K562 (cell line): ENCODE data around the gene SEC22B. TPM values are rescaled to one million over a fixed set of nuclear protein-coding genes. Genes with fewer than 3 reads are reported as not detected.
A peak's percentile ranks its signal among the peaks of the same experiment; 100 is the strongest.
"Not testable (repeated sequence)": the region's sequence is repeated elsewhere in the genome, so short reads cannot be mapped to it uniquely, and the experiment has no call there.

Source experiments
- ATAC-seq: fragments of 200-7000 bp; cut with Tn5 transposase; 3 replicates; pipeline ENCODE4 v1.9.1; 2020; ENCODE audit warnings: moderate library complexity
- BruUV-seq: library from RNA; stranded (reverse); fragments of 400-500 nt; replicated peaks from 2 replicates; lab custom pipeline; 2021; lab: Mats Ljungman, UMichigan
- CTCF ChIA-PET: fragments of 300-600 bp; formaldehyde crosslinking; extraction: SDS; loops from one replicate; lab custom pipeline; 2021; ENCODE audit warnings: low intra/inter-chr PET ratio; lab: Yijun Ruan, JAX
- POLR2A ChIA-PET: fragments of 300-600, 350-650 bp; sonication (Branson Sonifier 250); formaldehyde crosslinking; extraction: SDS; loops from one replicate; lab custom pipeline; 2021; ENCODE audit warnings: antibody characterized with exemption, inconsistent platforms; lab: Yijun Ruan, JAX
- DNase-seq, 4 experiments: peaks; one replicate each; pipeline versions ENCODE4 v3.0.0 to v3.0.0-alpha.2; 2011 to 2018; ENCODE audit warnings: low spot score in 3 of 4, mixed read lengths in 3 of 4; ENCODE audit errors: extremely low read depth in 1 of 4
- FAIRE-seq: peaks from 2 replicates; lab custom pipeline; 2011; peaks lifted over from hg19 to GRCh38; lab: Jason Lieb, UNC
- H2AFZ ChIP-seq: 2 replicates; pipeline ENCODE4 v1.6.0; 2011; ENCODE audit warnings: low read depth, low read length, control low read depth, inconsistent platforms
- H3K27ac ChIP-seq: fragments of 200-600 bp; 3 replicates; pipeline ENCODE4 v1.8.0; 2011; ENCODE audit warnings: low read depth, mild to moderate bottlenecking, control low read depth, inconsistent platforms, low read length, moderate library complexity, mixed read lengths; ENCODE audit errors: extremely low read depth
- H3K27me3 ChIP-seq, 2 experiments: fragments of 300-600 bp in 1 of 2; 2 replicates in 1 of 2; 3 replicates in 1 of 2; pipeline versions ENCODE4 v1.6.0 to v1.8.0; 2011; ENCODE audit warnings: inconsistent platforms in 2 of 2, low read length in 2 of 2, mild to moderate bottlenecking in 1 of 2, mixed read lengths in 1 of 2, moderate library complexity in 1 of 2; ENCODE audit not compliant: control insufficient read depth in 2 of 2, insufficient read depth in 2 of 2
- H3K36me3 ChIP-seq: fragments of 300-600 bp; 3 replicates; pipeline ENCODE4 v1.8.0; 2011; ENCODE audit warnings: mild to moderate bottlenecking, low read length, inconsistent platforms; ENCODE audit not compliant: control insufficient read depth, insufficient read depth
- H3K4me1 ChIP-seq, 2 experiments: fragments of 200-600 bp in 1 of 2; replicated peaks in 1 of 2; 2 replicates in 1 of 2; 3 replicates in 1 of 2; pipeline versions ENCODE4 v1.5.1 to v1.8.0; 2011; ENCODE audit warnings: inconsistent platforms in 2 of 2, low read length in 2 of 2, mild to moderate bottlenecking in 1 of 2, mixed read lengths in 1 of 2, moderate library complexity in 1 of 2; ENCODE audit not compliant: control insufficient read depth in 2 of 2, insufficient read depth in 2 of 2
- H3K4me2 ChIP-seq: 2 replicates; pipeline ENCODE4 v1.6.1; 2011; ENCODE audit warnings: low read length, control low read depth, inconsistent platforms, mixed read lengths; ENCODE audit not compliant: insufficient read depth
- H3K4me3 ChIP-seq: fragments of 200-600 bp; sonication (generic), shearing (Covaris generic); 2 replicates; pipeline ENCODE4 v1.5.1; 2016; ENCODE audit warnings: control low read depth, inconsistent platforms
- H3K79me2 ChIP-seq: fragments of 200-600 bp; 3 replicates; pipeline ENCODE4 v1.8.0; 2011; ENCODE audit warnings: low read length, inconsistent platforms; ENCODE audit not compliant: control insufficient read depth, insufficient read depth
- H3K9ac ChIP-seq, 2 experiments: 2 replicates each; pipeline versions ENCODE4 v1.6.0 to v1.6.1; 2011; ENCODE audit warnings: low read depth in 2 of 2, low read length in 2 of 2, control low read depth in 1 of 2, inconsistent platforms in 1 of 2, mild to moderate bottlenecking in 1 of 2, mixed read lengths in 1 of 2; ENCODE audit not compliant: insufficient read depth in 1 of 2
- H3K9me1 ChIP-seq: one replicate; pipeline ENCODE4 v1.6.0; 2011; ENCODE audit warnings: inconsistent platforms, mild to moderate bottlenecking, low read length, moderate library complexity; ENCODE audit not compliant: control insufficient read depth, insufficient read depth
- H3K9me3 ChIP-seq: replicated peaks from 2 replicates; pipeline ENCODE4 v1.5.1; 2011; ENCODE audit warnings: low read depth, low read length, inconsistent platforms; ENCODE audit not compliant: control insufficient read depth, insufficient read depth
- H4K20me1 ChIP-seq: replicated peaks from 2 replicates; pipeline ENCODE4 v1.6.1; 2011; ENCODE audit warnings: low read length, inconsistent platforms, mixed read lengths; ENCODE audit not compliant: control insufficient read depth, insufficient read depth
- ATF7 ChIP-seq: fragments of 450-650 bp; IDR thresholded peaks from 2 replicates; pipeline ENCODE4 v1.7.1; 2014; ENCODE audit warnings: mild to moderate bottlenecking, moderate library complexity
- GATAD2B ChIP-seq: fragments of 450-650 bp; IDR thresholded peaks from 2 replicates; pipeline ENCODE4 v1.6.1; 2017; ENCODE audit warnings: mild to moderate bottlenecking, borderline replicate concordance
- NFIC ChIP-seq: fragments of 450-650 bp; IDR thresholded peaks from 2 replicates; pipeline ENCODE4 v1.6.1; 2017; ENCODE audit warnings: mild to moderate bottlenecking, inconsistent platforms
- PHTF2 ChIP-seq: fragments of 250-450 bp; sonication (Bioruptor Pico); IDR thresholded peaks from 2 replicates; pipeline ENCODE4 v1.5.0; 2021; ENCODE audit warnings: mild to moderate bottlenecking
- ZBTB11 ChIP-seq, 3 experiments: fragments of 200-800 bp in 1 of 3; fragments of 250-450 bp in 1 of 3; fragments of 450-650 bp in 1 of 3; sonication (Bioruptor Pico) in 1 of 3; sonication (Bioruptor generic) in 1 of 3; formaldehyde crosslinking in 1 of 3; IDR thresholded peaks; 2 replicates each; pipeline versions ENCODE4 v1.6.1 to v1.8.0; 2016 to 2022; ENCODE audit warnings: mild to moderate bottlenecking in 2 of 3, missing genetic modification characterization in 2 of 3, missing compliant biosample characterization in 1 of 3, moderate library complexity in 1 of 3
- WGBS: fragments of 100-300 bp; shearing (Covaris generic); methylation state at CpG from one replicate; pipeline ENCODE4 v1.1.6; 2016; ENCODE audit warnings: low coverage, mixed read lengths; ENCODE audit not compliant: insufficient coverage; ENCODE audit errors: missing lambda C conversion rate; 5-methylcytosine and 5-hydroxymethylcytosine counted together
- in situ Hi-C: fragments of 300-500 bp; cut with MboI; formaldehyde crosslinking; loops from 4 replicates; pipeline ENCODE4 v1.15.0; 2018; ENCODE audit warnings: inconsistent platforms, mixed read lengths
- intact Hi-C: fragments of 100-400 bp; cut with micrococcal nuclease; formaldehyde crosslinking; loops from 2 replicates; pipeline ENCODE4 v1.14.2; 2022
- polyA plus RNA-seq, 8 experiments: library from polyadenylated mRNA; depleted of rRNA in 4 of 8; stranded (reverse) in 5 of 8; unstranded in 3 of 8; fragments of >200 nt; fragmentation: Nextera tagmentation in 2 of 8; fragmentation: Illumina TruSeq in 1 of 8; extraction: Ambion mirVana in 2 of 8; extraction: Trizol in 1 of 8; gene quantifications; 2 replicates each; pipeline versions ENCODE4 v1.2.1 to v1.2.3, GENCODE V29; 2011 to 2014; ENCODE audit warnings: inconsistent platforms in 1 of 8, missing spikeins in 1 of 8
- total RNA-seq, 7 experiments: library from RNA; depleted of rRNA in 6 of 7; stranded (reverse); fragments of >200 nt in 6 of 7; fragmentation: Illumina TruSeq in 2 of 7; extraction: Trizol in 2 of 7; gene quantifications; 2 replicates each; pipeline versions ENCODE4 v1.2.1 to v1.2.3, GENCODE V29; 2011 to 2021; ENCODE audit warnings: low replicate concordance in 1 of 7

Gene SEC22B
- total and polyA plus RNA-seq, 9 of the 15 experiments (the other 6 are each of a cell fraction or from before 2014, with no cell fraction given), result 13.1 to 40.3 (median 23.5) TPM

GRCh38 chr1:120179811-120180690 lies 3.7 kb upstream of the SEC22B start:
- DNase-seq, result peak in 2 of 4 experiments; percentile 3 to 5
- H3K27ac ChIP-seq, CTCF ChIA-PET, H3K36me3 ChIP-seq, H3K27me3 ChIP-seq, in situ Hi-C loops, H3K9ac ChIP-seq, H3K9me3 ChIP-seq, POLR2A ChIA-PET, H3K9me1 ChIP-seq, H4K20me1 ChIP-seq, FAIRE-seq, H3K4me2 ChIP-seq, H3K4me3 ChIP-seq, intact Hi-C loops, ATAC-seq, H3K4me1 ChIP-seq, BruUV-seq: not testable (repeated sequence)
- H2AFZ ChIP-seq, result peak overlapping the region; percentile 61
- 48% methylated on average over 7 of the region's 29 CpGs for WGBS
- peak; percentile 51 for TF ChIP-seq NFIC
- H3K79me2 ChIP-seq, result peaks cover 11% of the 10 kb centered on the region

- Histone ChIP-seq H3K36me3 (no peaks in the 10 kb centered on the region; the same call in 2 of the 3 replicates), H2AFZ (peak overlapping the region; percentile 61), H3K27me3 (no peaks in the 10 kb centered on the region), H3K9me1 (no peaks in the 10 kb centered on the region), H3K9ac (no peak overlapping the region), H4K20me1 (no peaks in the 10 kb centered on the region), H3K27ac (no peak overlapping the region), H3K4me1 (peaks cover 0 to 4% of the 10 kb centered on the region in 2 experiments; a peak in 2 of 5 replicates), H3K9me3 (peaks cover 3% of the 10 kb centered on the region; the same call in 1 of the 2 replicates), H3K79me2 (peaks cover 13% of the 10 kb centered on the region), H3K4me2 (no peak overlapping the region), H3K4me3 (no peak overlapping the region)
- ATAC-seq (no peak), DNase-seq (peak in 3 of 4 experiments; percentile 2 to 5 (median 2)), FAIRE-seq (no peak)
- TF ChIP-seq PHTF2 (CRISPR knock-in tag) (no peak), ATF7 (no peak), ZBTB11 (CRISPR knock-in tag; IDR thresholded peaks at IDR 0.05) (peak in 1 of 3 experiments; percentile 40; a peak in 1 of 6 replicates), GATAD2B (no peak)
- CTCF ChIA-PET, result no interaction called here
- BruUV-seq, result no TSS peak
- POLR2A ChIA-PET, result no interaction called here
- WGBS, result 18% methylated on average over 6 of the region's 6 CpGs
- intact Hi-C loops, result no loop called here
- in situ Hi-C loops, result no loop called here
Observed at GRCh38 chr1:120178799-120179756, 2.8 kb upstream of the SEC22B start.
